Measurements from ENCODE around the gene ZMAT5.

ZMAT5 gene

GRCh38 chr22:29738118-29738815 is 28.5 kb downstream of the ZMAT5 start:
- Histone ChIP-seq H3K36me3 (peaks cover 8 to 92% (median 53%) of the 10 kb centered on the region in 3 donors), H3K4me1 (no peaks in the 10 kb centered on the region), H3K27ac (no peak overlapping the region), H3K9me3 (no peaks in the 10 kb centered on the region), H3K4me3 (no peak overlapping the region), H3K27me3 (no peaks in the 10 kb centered on the region)
- intact Hi-C loops (cut with DNase I; ENCODE audit: low total_unique reads), result no loop called here
- no peak for DNase-seq
- no peak for TF ChIP-seq CTCF (IDR thresholded peaks at IDR 0.05)

GRCh38 chr22:29737251-29738117 is 29.3 kb downstream of the ZMAT5 start:
- Histone ChIP-seq H3K4me3 (no peak overlapping the region), H3K9me3 (no peaks in the 10 kb centered on the region), H3K4me1 (no peaks in the 10 kb centered on the region), H3K27ac (no peak overlapping the region), H3K27me3 (no peaks in the 10 kb centered on the region), H3K36me3 (peaks cover 5 to 91% (median 55%) of the 10 kb centered on the region in 3 donors)
- no peak for TF ChIP-seq CTCF (IDR thresholded peaks at IDR 0.05)
- intact Hi-C loops (cut with DNase I; ENCODE audit: low total_unique reads), result no loop called here
- no peak for DNase-seq

GRCh38 chr22:29735416-29735815 is 31.4 kb downstream of the ZMAT5 start:
- Histone ChIP-seq H3K27me3 (no peaks in the 10 kb centered on the region), H3K4me3 (no peak overlapping the region), H3K9me3 (no peaks in the 10 kb centered on the region), H3K4me1 (no peaks in the 10 kb centered on the region), H3K27ac (no peak overlapping the region), H3K36me3 (peaks cover 0 to 89% (median 54%) of the 10 kb centered on the region in 3 donors)
- no peak for DNase-seq
- TF ChIP-seq CTCF (IDR thresholded peaks at IDR 0.05), result no peak
- intact Hi-C loops (cut with DNase I; ENCODE audit: low total_unique reads), result no loop called here

GRCh38 chr22:29734838-29735237 is 32.0 kb downstream of the ZMAT5 start:
- intact Hi-C loops (cut with DNase I; ENCODE audit: low total_unique reads), result no loop called here
- no peaks in the 10 kb centered on the region for H3K27me3 ChIP-seq
- TF ChIP-seq CTCF (IDR thresholded peaks at IDR 0.05), result no peak
- H3K27ac ChIP-seq, result no peak overlapping the region
- peaks cover 0 to 88% (median 51%) of the 10 kb centered on the region in 3 donors for H3K36me3 ChIP-seq
- DNase-seq, result no peak
- no peaks in the 10 kb centered on the region for H3K9me3 ChIP-seq
- no peaks in the 10 kb centered on the region for H3K4me1 ChIP-seq
- H3K4me3 ChIP-seq, result no peak overlapping the region

- no peak overlapping the region for H3K27ac ChIP-seq
- H3K36me3 ChIP-seq, result peaks cover 0 to 88% (median 51%) of the 10 kb centered on the region in 3 donors
- intact Hi-C loops (cut with DNase I; ENCODE audit: low total_unique reads), result no loop called here
These were observed 32.4 kb downstream of the ZMAT5 start for GRCh38 chr22:29734406-29734805.

More at GRCh38 chr22:29734406-29734805, 32.4 kb downstream of the ZMAT5 start:
- Histone ChIP-seq H3K9me3 (no peaks in the 10 kb centered on the region), H3K4me3 (no peak overlapping the region), H3K4me1 (no peaks in the 10 kb centered on the region), H3K27me3 (no peaks in the 10 kb centered on the region)
- TF ChIP-seq CTCF (IDR thresholded peaks at IDR 0.05), result no peak
- DNase-seq, result no peak
